Measurements from ENCODE around the gene GPC1. TPM values are rescaled to one million over a fixed set of nuclear protein-coding genes. Genes with fewer than 3 reads are reported as not detected.

GPC1 gene
- total RNA-seq, 1 experiment from 2014 or later = 9.9 TPM

DNA sequence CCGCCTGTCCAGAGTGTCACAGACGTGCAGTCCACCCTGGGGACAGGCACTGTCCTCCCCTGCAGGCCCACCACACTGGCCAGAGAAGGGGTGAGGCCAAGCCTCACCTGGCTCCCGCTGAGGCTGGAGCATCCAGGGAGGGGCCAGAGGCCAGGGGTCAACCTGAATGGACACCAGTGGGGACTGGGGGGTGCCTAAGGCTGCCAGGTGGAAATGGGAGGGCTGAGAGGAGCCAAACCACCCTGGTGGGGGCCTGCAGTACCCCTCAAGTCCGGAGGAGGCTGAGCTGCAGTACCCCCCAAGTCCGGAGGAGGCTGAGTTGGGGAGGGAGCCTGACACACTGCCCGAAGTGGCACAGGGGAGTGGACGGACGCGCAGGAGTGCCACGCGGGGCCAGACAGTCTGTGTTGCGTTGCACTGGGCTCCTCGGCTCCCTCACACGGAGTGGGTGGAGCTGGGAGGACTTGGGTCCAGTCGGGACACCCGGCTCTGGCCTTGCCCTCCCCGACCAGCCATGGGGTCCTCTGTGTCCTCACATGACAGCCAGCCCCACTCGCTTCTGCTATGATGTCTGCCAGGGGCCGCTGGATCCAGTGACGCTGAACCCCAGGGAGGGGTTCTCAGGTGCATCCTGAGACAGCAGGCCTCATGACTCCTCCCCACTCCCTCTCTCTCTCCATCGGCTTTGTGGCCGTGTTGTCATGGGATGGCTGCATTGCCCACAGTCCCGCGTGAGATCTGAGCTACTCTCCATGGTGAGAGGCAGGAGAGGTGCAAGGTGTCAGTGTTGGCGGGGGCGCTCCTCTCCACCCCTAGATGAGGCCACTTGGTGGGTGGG lies 22.3 kb upstream of the GPC1 start:
- DNase-seq (ENCODE audit: low spot score) = no peak

DNA sequence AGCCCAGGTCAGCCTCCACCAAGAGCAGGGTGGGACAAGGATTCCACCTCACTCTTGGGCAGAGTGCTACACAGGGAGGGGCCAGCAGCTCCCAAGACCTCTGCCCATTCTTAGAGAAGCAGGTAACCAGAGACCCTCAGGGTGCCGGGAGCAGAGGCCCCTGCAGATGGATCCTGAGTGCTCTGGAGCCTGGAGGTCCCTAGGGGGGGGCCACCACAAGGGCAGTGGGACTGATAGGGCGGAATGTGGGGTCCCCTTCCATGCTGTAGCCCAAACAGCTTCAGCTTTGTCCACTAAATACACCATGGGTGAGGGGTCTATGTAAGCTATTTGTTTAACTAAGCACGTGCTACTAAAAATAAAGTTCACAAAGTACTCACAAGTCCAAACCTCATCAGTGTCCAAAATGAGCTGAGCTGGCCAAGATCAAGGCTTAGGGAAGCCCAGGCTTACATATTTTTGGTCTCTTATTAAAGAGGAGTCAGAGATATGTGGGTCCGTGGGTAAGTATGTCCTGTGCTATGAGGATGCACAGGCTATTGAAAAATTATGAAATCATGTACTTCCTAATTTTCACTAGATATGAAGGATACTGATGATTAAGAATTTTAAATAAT lies 21.5 kb upstream of the GPC1 start:
- DNase-seq (ENCODE audit: low spot score) = no peak

DNA sequence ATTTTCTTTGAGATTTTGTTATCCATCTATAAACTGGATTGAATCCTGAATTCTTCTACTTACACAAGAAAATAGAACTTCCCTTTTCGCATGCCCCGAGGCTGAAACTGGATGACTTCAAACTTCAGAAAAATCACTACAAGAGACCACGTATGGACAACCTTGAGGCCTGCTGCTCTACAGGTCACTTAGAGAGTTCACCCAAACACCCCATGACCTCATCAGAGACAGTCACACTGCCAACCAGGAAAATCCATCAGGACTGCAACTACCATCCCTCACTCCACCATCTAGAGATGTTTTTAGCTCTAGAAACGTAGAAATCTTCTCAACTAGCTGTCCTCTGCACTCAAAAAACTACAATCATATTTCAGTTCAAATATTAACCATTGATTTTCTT lies 18.6 kb upstream of the GPC1 start:
- DNase-seq (ENCODE audit: low spot score) = no peak

DNA sequence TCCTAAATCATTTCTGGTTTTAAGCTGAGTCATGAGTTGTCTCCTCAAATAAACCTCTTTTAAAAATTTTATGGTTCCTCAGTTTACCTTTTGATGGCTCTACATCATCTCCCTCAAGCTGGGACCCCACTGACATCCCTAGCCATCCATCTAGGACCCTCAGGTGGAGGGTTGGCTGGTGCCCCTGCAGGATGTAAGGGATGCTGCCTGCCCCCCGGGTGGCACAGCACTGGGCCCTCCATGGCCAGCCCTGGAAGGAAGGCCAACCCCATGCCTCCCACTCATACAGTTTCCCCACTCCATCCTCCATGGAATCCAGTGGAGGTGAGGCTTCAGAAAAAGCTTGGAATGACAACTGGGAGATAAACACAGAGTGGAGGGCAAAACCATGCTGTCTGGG lies 17.2 kb upstream of the GPC1 start:
- no peak for DNase-seq (ENCODE audit: low spot score)

DNA sequence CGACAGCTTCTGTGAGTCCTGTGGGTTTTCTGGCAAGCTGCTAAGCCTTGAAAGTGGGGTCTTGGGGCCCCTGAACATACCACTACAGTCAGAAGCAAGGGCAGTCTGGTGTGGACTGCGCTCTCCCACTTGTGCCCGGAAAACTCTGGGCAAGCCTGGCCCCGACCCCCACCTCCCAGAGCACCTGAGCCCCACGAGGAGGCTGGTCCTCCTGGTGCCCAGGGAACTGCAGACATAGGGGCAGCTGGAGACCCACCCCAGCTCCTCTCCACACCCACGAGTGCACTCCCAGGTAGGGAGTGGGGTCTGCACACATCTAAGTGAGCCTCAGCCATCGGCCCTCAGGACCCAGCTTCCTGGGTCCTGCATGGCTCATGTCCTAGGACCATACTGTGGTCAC lies 16.2 kb upstream of the GPC1 start:
- no peak for DNase-seq (ENCODE audit: low spot score)

DNA sequence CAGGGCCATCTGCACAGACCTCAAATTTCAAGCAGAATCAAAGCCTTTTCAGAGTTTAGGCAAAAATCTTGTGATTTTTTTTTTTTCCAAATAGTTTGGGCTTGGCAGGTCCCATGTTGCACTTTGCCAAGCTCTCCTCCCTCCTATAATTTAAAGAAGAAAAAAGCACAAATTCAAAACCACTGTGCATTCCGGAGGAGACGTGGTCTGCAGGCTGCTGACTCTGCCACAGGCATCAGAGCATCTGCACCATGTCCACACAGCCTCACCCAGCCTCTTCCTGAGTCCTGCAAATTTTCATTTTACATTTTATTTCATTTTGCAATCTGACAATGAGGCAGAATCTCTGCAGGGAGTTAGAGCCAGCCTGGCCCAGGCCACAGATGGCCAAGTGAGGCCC lies 15.7 kb upstream of the GPC1 start:
- no peak for DNase-seq (ENCODE audit: low spot score)

DNA sequence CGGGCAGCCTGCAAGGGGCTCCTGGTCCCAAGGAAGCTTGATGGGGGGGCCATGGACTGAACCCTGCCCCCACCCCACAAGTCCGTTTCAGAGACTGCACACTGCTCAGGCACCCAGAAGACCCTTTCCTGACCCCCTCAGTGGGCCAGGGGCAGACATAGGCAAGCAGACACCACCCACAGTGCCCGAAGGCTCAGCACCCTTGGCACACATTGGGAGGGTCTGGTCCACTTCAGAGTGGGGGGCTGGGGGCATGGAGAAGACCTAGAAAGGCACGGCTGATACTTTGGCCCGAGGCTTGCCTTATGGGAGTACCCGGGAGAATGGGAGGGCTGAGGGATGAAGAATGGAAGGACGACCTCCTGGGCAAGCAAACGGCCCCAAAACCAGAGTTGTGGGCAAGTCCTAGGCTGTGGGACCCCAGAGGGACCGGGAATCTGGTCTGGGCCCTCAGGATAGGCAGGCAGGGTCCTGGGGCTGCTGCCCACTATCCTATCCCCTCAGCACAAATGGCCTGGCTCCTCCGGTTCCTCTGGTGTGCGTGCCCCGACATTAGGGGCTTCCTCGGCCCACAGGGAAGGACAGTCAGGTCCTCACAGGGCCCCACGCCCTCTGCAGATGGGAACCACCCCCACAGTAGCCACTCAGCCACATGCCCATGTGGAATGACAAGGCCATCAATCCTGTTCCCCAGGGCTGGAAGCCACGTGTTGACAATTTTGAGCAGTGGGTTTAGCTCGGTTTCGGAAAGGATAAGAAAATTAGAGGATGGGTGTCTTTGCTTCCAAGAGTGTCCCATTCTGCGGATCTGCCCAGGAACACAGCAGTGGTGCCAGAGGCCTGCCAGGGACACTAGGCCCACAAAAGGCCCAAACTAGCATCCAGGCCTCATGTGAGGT lies 15.0 kb upstream of the GPC1 start:
- no peak for DNase-seq (ENCODE audit: low spot score)

DNA sequence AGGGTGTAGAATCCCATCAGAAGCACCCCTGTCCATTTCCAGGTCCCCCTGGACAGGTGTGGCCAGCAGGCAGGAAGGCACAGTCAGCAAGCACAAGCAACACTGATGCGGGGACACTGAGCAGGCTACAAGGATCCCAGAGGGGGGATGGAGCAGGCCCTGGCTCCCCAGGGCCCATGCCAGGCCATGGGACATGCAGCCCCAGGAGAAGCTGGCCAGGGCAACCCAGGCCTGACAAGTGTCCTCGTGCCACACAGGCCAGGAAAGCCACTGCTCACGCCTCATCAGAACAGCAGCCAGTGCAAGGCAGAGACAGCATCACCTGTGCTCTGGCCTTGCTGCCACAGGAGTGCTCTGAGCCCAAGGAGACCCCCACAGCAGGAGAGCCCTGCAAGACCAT lies 14.1 kb upstream of the GPC1 start:
- DNase-seq (ENCODE audit: low spot score) = no peak

DNA sequence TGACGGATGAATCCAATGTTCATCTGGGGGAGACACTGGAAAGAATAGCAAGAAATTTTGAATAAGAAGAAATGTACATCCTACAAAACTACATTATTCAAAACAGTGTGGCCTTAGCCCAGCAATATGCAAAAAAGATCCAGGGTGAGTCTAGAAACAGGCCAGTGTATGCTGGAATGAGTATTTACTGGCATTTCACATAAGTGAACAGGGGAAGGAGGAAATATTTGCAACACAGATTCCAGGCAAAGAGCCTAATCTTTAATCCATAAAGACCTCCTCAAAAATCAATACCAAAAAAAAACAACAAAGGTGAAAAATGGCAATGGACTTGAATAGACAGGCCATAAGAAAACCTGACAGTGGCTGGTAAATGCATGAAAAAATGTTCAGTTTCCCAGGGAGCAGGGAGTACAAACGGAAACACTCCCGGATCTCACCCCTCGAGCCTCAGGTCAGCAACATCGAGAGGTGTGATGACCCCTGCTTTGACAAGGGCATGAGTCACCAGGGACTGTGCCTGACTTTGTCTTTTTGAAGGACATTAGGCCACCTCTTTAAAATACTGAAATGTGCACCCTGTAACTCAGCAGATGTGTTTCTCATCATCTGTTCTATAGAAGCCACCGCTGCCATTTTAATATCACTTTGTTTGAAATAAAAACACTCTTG lies 12.7 kb upstream of the GPC1 start:
- DNase-seq (ENCODE audit: low spot score) = no peak

DNA sequence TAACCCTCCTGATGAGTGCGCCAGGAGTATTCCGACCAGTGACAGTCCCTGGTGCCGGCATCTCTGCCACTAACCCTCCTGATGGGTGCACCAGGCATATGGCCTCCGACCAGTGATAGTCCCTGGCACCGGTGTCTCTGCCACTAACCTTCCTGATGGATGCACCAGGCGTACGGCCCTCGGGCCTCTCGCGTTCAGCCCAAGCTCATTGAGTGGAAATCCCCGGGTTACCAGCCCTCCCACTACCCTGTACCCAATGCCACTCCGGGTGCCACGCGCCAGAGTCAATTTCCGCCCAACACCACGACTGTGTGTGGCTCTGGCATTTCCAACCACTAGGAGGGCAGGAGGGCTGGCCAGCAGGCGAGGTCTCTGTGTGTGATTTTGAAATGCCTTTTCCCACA lies 11.7 kb upstream of the GPC1 start:
- DNase-seq (ENCODE audit: low spot score) = no peak

DNA sequence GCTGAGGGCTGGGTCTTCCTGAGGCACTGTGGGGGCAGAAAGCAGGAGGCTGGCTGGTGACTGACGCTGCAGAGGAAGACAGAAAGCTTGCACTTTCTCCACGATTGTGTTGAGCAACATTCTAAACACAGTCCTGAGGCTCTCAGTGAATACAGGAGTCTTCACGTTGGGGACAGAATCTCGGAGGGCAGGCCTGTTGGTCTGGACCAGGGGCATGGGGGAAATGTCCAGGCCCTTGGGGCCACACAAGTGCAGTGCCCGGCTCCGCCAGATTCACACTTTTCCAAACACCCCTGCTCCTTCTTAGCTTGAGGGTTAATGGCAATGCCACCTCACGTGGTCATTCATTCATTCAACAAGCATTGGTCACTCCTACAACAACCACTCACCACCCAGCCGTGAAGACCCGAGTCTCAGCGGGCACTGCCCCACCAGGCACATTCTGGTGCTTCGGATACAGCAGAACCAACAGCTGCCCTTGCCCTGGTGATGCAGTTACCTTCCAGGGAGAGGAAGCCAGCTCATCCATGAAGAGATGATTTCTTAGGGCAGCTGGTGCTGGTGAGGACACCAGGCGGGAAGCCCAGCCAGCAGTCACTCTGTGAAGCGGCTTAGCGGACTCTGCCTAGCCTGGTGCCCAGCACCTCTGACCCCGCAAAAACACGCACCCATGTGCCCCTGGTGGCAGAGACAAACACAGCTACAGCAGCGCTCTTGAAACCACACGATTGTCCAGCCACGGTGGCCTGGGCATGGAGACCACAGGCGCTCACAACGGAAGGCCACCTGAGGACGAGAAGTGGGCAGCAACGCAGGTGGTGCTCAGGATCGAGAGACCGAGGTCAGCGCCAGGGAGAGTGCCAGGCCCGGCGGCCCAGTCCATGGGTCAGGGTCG lies 10.9 kb upstream of the GPC1 start:
- DNase-seq (ENCODE audit: low spot score) = no peak

DNA sequence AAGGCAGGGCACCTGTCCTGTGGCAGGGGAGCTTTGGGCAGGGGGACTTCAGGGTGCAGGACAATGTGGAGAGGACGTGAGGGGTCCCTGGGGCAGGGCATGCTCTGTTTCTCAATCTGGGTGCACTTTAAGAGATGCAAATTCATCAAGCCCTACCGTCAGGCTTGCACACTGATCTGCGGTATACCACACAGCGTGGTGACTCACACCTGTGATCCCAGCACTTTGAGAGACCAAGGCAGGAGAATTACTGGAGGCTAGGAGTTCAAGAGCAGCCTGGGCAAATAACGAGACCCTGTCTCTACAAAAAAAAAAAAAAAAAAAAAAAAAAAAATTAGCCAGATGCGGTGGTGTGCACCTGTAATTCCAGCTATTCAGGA lies 10.2 kb upstream of the GPC1 start:
- DNase-seq (ENCODE audit: low spot score) = no peak

DNA sequence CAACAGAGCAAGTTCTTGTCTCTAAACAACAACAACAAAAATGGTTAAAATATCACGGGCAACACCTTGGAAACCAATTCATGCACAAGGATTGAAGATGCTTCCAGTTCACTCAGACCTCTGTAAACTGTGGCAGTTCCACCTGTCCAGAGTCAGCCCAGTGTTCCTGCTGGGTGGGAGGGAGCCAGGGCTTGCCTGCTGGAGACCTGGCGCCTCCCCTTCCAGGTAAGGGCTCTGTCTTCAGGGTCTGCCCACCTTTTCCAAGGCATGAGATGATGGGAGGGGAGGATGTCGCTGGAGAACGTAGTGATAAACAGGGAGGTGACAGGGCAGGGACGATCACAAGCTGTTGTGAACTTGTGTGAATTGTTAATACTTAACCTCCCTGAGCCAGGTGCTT lies 9.8 kb upstream of the GPC1 start:
- DNase-seq (ENCODE audit: low spot score) = no peak

DNA sequence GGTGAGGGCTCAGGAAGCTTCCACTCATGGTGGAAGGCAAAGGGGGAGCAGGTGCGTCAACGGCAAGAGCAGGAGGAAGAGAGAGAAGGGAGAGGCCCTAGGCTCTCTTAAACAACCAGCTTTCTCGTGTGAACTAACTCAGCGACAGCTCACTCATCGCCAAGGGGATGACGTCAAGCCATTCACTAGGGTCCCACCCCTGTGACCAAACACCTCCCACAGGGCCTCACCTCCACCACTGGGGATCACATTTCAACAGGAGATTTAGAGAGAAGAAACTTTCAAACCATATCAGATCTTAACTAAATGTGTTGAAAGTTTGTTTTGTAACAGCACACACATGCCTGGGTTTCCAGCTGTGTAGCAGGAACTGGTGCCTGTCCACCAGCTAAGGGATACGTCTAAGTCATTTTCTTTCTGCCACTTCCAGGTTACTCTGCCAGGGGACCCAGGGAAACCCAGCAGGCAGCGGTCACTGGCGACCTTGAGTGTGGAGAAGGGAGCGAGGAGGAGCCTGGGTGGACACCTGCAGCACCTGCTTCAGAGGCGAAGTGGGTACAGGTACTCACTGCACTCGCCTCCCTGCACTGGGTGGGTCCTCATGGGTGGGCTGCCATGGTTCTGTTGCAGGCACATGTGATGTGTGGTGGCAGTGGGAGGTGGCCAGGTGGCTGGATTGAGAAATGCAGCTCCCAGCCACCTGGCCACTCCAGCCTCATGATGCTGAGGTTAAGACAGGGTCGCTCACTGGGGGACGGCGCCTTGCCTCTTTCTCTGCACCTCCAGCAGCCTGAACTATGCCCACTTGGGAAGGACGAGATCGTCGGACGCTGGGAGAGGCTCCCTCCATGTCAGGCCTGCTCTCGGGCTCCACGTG lies 8.4 kb upstream of the GPC1 start:
- no peak for DNase-seq (ENCODE audit: low spot score)

DNA sequence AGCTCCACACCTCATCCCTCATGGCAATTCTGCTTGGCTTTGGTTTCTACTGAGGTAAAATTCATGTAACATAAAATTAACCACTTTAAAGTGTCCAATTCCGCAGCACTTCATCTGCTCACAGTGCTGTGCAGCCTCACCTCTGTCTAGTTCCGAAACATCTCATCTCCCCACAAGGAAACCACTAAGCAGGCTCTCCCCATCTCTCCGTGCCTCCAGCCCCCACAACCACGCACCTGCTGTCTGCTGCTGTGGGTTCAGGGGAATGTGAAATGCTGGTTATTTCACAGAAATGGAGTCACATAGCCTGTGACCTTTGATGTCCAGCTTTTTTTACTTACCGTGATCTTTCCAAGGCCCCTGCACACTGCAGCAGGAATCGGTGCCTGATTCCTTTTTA lies 7.7 kb upstream of the GPC1 start:
- DNase-seq (ENCODE audit: low spot score) = no peak

DNA sequence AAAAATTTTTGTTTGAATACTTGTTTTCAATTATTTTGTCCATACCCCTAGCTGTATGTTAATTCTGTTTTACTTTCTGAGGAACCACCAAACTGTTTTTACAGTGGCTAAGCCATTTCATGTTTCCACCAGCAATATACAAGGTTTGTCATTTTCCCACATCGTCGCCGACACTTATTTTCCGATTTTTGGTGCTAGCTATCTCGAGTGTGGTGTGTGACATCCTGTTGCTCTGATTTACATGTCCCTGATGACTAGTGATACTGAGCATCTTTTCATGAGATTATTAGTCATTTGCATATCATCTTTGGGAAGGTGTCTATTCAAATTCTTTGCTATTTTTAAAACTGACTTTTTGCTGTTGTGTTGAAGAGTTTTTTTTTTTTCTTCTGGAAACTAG lies 7.2 kb upstream of the GPC1 start:
- DNase-seq (ENCODE audit: low spot score) = no peak

DNA sequence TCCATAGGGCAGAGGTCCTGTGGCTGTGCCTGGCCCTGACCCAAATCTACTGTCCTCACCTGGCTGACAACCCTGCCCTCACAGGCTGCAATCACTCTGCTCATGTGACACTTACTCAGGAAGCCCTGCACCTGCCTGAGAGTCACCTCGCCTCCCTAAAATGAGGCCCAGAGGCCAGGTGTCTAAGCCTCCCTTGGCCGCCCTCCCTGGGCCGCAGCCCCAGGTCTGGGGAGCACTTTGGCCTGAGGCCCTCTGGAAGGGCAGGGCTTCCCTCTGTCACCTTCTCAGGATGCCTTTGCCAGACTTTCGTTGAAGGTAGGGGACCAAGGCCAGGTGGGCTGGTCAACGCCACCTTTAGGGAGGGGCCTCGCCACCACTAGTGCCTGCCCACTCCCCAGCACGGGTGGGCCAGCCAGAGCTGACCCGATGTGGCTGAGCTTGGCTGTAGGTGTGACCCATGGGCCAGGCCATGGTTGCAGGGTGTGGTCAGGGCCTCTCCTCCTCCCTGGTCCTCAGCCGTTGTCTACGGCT lies 6.1 kb upstream of the GPC1 start:
- no peak for DNase-seq (ENCODE audit: low spot score)

DNA sequence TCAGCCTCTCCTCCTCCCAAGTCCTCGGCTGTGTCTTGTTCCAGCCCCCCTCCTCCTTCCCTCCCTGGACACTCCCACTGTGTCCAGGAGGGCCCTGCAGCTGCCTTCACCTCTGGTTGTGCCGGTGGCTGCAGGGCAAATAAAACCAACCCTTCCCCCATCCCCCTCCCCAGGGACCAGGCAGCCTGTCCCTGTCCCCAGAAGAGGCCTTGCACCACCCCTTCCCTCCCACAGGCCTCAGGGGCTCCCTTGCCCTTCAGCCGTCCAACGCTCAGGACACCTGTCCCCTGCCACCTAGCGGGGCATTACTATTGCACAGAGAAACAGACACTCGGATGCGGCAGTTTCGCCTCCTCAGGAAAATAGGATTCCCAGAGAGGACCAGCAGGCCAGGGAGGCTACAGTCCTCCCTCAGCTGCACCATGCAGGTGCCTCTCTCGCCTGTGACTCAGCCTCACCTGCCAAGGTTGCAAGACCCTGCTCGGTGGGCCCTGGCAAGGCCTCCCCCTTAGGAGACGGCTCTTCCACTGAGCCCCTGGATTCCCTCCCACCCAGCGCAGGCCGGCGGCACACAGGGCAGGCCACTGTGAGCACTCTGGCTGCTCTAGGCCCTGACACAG lies 5.5 kb upstream of the GPC1 start:
- DNase-seq (ENCODE audit: low spot score) = no peak

DNA sequence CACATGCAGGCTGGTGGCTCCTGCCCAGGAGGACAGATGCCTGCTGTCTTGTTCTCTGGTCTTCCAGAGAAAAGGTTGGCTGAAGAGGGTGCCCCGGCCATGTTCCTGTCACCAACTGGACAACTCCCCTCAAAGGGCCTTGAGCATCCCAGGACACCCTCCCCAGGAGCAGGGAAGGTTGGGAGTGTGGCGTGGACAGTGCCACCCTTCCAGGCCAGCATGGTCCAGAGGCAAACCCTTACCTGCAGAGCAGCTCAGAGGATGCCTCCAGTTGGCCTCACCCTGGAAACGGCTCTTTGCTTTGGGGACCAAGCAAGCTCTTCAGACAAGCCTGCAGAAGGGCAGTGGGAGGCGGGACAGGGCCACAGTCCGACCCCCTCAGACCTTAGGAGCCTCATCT lies 4.9 kb upstream of the GPC1 start:
- DNase-seq (ENCODE audit: low spot score) = no peak

Data from HT-29 (cell line).